ENCODE results near the gene SUFU.
"Not testable (repeated sequence)": the region's sequence is repeated elsewhere in the genome, so short reads cannot be mapped to it uniquely, and the experiment has no call there.

Gene SUFU

GRCh38 chr10:102654969-102655368, 151.2 kb downstream of the SUFU start:
- no peak for DNase-seq

GRCh38 chr10:102656026-102656425, 152.3 kb downstream of the SUFU start:
- DNase-seq: no peak

- DNase-seq: no peak
These were observed 153.1 kb downstream of the SUFU start for GRCh38 chr10:102656791-102657371.

GRCh38 chr10:102657451-102657850, 153.7 kb downstream of the SUFU start:
- DNase-seq: no peak

GRCh38 chr10:102657984-102658724, 154.4 kb downstream of the SUFU start:
- DNase-seq: no peak

- DNase-seq: no peak
These were observed 155.0 kb downstream of the SUFU start for GRCh38 chr10:102658802-102659201.

GRCh38 chr10:102660888-102661657, 157.3 kb downstream of the SUFU start:
- DNase-seq: peak; percentile 27

- DNase-seq: no peak
These were observed 157.9 kb downstream of the SUFU start for GRCh38 chr10:102661658-102662028.

GRCh38 chr10:102665904-102666509, 162.2 kb downstream of the SUFU start:
- no peak for DNase-seq

GRCh38 chr10:102667411-102667810, 163.6 kb downstream of the SUFU start:
- not testable (repeated sequence) for DNase-seq

- no peak for DNase-seq
These were observed 164.7 kb downstream of the SUFU start for GRCh38 chr10:102668326-102669107.

GRCh38 chr10:102669206-102670064, 165.7 kb downstream of the SUFU start:
- no peak for DNase-seq

- DNase-seq: no peak
These were observed 166.4 kb downstream of the SUFU start for GRCh38 chr10:102670065-102670670.

GRCh38 chr10:102670871-102671434, 167.2 kb downstream of the SUFU start:
- no peak for DNase-seq

- DNase-seq: no peak
These were observed 169.6 kb downstream of the SUFU start for GRCh38 chr10:102673236-102673818.

- DNase-seq: peak; percentile 55
These were observed 170.2 kb downstream of the SUFU start for GRCh38 chr10:102673819-102674511.

- DNase-seq: no peak
These were observed 170.8 kb downstream of the SUFU start for GRCh38 chr10:102674566-102674965.

GRCh38 chr10:102675011-102675665, 171.4 kb downstream of the SUFU start:
- DNase-seq: no peak

Data from activated CD4-positive, alpha-beta T cell treated with anti-CD3 and anti-CD28 coated beads for 1 hour (primary cell).